ENCODE data around the gene PKLR. TPM values are rescaled to one million over a fixed set of nuclear protein-coding genes. Genes with fewer than 3 reads are reported as not detected.
"Not testable (repeated sequence)": the region's sequence is repeated elsewhere in the genome, so short reads cannot be mapped to it uniquely, and the experiment has no call there.

Gene PKLR
- total RNA-seq, 1 donor from 2014 or later: not detected

- ATAC-seq (ENCODE audit: poor library complexity) (no peak), DNase-seq (no peak)
- intact Hi-C loops (cut with DNase I): no loop called here
These were observed 6.6 kb downstream of the PKLR start for GRCh38 chr1:155294520-155295182.

- intact Hi-C loops (cut with DNase I): no loop called here
- DNase-seq: no peak
- no peak for ATAC-seq (ENCODE audit: poor library complexity)
These were observed 8.0 kb downstream of the PKLR start for GRCh38 chr1:155293086-155293749.

GRCh38 chr1:155291006-155291405 is 10.2 kb downstream of the PKLR start:
- DNase-seq; intact Hi-C loops (cut with DNase I); ATAC-seq (ENCODE audit: poor library complexity): not testable (repeated sequence)

GRCh38 chr1:155287987-155288543 is 13.2 kb downstream of the PKLR start:
- intact Hi-C loops (cut with DNase I): no loop called here
- ATAC-seq (ENCODE audit: poor library complexity) (no peak), DNase-seq (no peak)

- no peak for ATAC-seq (ENCODE audit: poor library complexity)
- DNase-seq: no peak
These were observed 14.7 kb downstream of the PKLR start for GRCh38 chr1:155286544-155286943.

GRCh38 chr1:155285631-155286044 is 15.6 kb downstream of the PKLR start:
- no peak for DNase-seq
- intact Hi-C loops (cut with DNase I): no loop called here
- ATAC-seq (ENCODE audit: poor library complexity): no peak

More at GRCh38 chr1:155286544-155286943, 14.7 kb downstream of the PKLR start:
- intact Hi-C loops (cut with DNase I): no loop called here

GRCh38 chr1:155285063-155285462 is 16.2 kb downstream of the PKLR start:
- DNase-seq (no peak), ATAC-seq (ENCODE audit: poor library complexity) (no peak)
- intact Hi-C loops (cut with DNase I): no loop called here

GRCh38 chr1:155284476-155284875 is 16.8 kb downstream of the PKLR start:
- no peak for ATAC-seq (ENCODE audit: poor library complexity)
- no peak for DNase-seq
- intact Hi-C loops (cut with DNase I): no loop called here

GRCh38 chr1:155282488-155283091 is 18.6 kb downstream of the PKLR start:
- DNase-seq: no peak
- intact Hi-C loops (cut with DNase I): no loop called here
- ATAC-seq (ENCODE audit: poor library complexity): no peak

- intact Hi-C loops (cut with DNase I): loop anchor here (5.0 kb wide), 1 partner anchor 43 kb away; the partner anchor contains the start of gene RUSC1
- no peak for ATAC-seq (ENCODE audit: poor library complexity)
These were observed 22.0 kb downstream of the PKLR start for GRCh38 chr1:155279268-155279667.

GRCh38 chr1:155278689-155279160 is 22.5 kb downstream of the PKLR start:
- DNase-seq (no peak), ATAC-seq (ENCODE audit: poor library complexity) (no peak)
- intact Hi-C loops (cut with DNase I): loop anchor here (5.0 kb wide), 1 partner anchor 44 kb away; the partner anchor contains the start of gene RUSC1

More at GRCh38 chr1:155279268-155279667, 22.0 kb downstream of the PKLR start:
- DNase-seq: no peak

- intact Hi-C loops (cut with DNase I): loop anchor here (5.0 kb wide), 1 partner anchor 44 kb away; the partner anchor contains the start of gene RUSC1
- ATAC-seq (ENCODE audit: poor library complexity) (peak; percentile 5), DNase-seq (peak; percentile 69)
These were observed 23.1 kb downstream of the PKLR start for GRCh38 chr1:155277902-155278688.

- peak; percentile 88 for ATAC-seq (ENCODE audit: poor library complexity)
- DNase-seq: peak; percentile 99
- intact Hi-C loops (cut with DNase I): loop anchor here (5.0 kb wide), 1 partner anchor 45 kb away; the partner anchor contains the start of gene RUSC1
These were observed 24.0 kb downstream of the PKLR start, which contains the start of gene HCN3 for GRCh38 chr1:155277070-155277901. Gene HCN3, plus strand, starts transcription at chr1:155277463. Its CDS starts 128 bp downstream, at chr1:155277591.

- intact Hi-C loops (cut with DNase I): no loop called here
- ATAC-seq (ENCODE audit: poor library complexity): peak; percentile 92
These were observed 27.6 kb downstream of the PKLR start, which contains the start of gene CLK2 for GRCh38 chr1:155273343-155274245. Gene CLK2, minus strand, starts transcription at chr1:155273504. Its CDS starts 2,527 bp downstream, at chr1:155270977.

GRCh38 chr1:155272466-155273342 is 28.5 kb downstream of the PKLR start:
- no peak for DNase-seq
- intact Hi-C loops (cut with DNase I): no loop called here
- ATAC-seq (ENCODE audit: poor library complexity): peak; percentile 41

More at GRCh38 chr1:155273343-155274245, 27.6 kb downstream of the PKLR start, which contains the start of gene CLK2:
- DNase-seq: peak; percentile 98

Measured in Right ventricle myocardium superior (tissue), 1 donor.